GM18519 (cell line): Measurements from ENCODE around the gene WDR4.
"Not testable (repeated sequence)": the region's sequence is repeated elsewhere in the genome, so short reads cannot be mapped to it uniquely, and the experiment has no call there.

Experiments used
- ATAC-seq: cut with Tn5 transposase; IDR thresholded peaks from one replicate; pipeline ENCODE4 v1.9.1; 2021; ENCODE audit warnings: mild to moderate bottlenecking, moderate library complexity; ENCODE audit not compliant: unreplicated experiment, low FRiP score

The WDR4 gene, protein sequence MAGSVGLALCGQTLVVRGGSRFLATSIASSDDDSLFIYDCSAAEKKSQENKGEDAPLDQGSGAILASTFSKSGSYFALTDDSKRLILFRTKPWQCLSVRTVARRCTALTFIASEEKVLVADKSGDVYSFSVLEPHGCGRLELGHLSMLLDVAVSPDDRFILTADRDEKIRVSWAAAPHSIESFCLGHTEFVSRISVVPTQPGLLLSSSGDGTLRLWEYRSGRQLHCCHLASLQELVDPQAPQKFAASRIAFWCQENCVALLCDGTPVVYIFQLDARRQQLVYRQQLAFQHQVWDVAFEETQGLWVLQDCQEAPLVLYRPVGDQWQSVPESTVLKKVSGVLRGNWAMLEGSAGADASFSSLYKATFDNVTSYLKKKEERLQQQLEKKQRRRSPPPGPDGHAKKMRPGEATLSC

DNA sequence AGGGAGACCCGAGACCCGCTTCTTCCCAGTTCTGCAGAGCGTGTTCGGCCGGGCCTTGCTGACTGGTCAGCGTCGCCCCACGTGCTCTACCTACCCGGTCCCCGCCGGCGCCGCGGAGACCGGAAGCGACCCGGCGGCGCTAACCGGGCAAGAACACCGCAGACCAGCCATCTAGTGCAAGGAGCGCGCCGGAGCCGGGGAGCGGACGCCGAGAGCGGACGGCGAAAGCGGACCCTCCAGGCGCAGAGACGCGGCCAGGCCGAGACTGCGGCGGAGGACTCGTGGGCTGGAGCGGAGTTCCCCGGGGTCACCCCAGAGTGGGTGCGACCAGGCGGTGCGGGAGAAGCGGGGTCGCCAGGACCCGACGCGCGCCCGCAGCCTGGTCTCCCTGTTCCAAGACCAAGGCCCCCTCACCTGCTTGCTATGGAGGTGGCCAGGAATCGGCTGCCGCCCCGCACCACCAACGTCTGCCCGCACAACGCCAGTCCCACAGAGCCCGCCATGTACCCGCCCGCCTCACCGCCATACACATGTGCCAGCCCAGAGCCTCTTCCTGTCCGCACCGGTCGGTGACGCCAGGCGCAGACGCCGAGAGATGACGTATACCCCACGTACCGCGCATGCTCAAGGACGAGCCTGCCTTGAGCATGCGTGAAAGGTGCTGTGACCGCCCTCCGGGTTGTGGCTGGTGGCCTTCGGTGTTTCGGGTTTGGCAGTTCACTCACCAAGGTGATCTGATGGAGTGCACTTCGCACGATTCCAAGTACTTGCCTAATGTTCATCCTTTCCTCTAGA lies at the start of gene WDR4:
WDR4 (minus strand) TSS at position 547 of the 795 bp plus-strand sequence; CDS start at position 503, 44 bp downstream.
- peak; percentile 79 for ATAC-seq

DNA sequence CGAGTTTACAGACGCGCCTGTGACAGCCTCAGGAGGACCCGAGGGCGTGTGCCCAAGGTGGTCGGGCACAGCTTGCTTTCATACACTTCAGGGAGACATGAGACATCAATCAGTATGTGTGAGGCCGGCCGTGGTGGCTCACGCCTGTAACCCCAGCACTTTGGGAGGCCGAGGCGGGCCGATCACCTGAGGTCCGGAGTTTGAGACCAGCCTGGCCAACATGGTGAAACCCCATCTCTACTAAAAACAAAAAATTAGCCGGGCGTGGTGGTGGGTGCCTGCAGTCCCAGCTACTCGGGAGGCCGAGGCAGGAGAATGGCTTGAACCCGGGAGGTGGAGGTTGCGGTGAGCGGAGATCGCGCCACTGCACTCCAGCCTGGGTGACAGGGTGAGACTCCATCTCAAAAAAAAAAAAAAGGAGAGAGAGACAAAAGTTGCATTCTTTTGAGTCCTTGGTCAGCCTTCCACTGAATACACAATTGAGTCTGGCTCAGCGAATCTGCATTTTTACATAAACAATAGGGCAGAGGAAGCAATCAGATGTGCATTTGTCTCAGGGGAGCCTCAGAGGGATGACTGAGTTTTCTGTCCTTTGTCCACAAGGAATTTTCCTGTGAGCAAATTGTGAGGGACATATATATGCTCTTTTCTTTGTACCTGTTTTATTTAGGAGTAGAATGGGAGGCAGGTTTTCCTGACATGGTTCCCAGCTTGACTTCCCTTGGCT lies 48.3 kb upstream of the WDR4 start:
- ATAC-seq = not testable (repeated sequence)

DNA sequence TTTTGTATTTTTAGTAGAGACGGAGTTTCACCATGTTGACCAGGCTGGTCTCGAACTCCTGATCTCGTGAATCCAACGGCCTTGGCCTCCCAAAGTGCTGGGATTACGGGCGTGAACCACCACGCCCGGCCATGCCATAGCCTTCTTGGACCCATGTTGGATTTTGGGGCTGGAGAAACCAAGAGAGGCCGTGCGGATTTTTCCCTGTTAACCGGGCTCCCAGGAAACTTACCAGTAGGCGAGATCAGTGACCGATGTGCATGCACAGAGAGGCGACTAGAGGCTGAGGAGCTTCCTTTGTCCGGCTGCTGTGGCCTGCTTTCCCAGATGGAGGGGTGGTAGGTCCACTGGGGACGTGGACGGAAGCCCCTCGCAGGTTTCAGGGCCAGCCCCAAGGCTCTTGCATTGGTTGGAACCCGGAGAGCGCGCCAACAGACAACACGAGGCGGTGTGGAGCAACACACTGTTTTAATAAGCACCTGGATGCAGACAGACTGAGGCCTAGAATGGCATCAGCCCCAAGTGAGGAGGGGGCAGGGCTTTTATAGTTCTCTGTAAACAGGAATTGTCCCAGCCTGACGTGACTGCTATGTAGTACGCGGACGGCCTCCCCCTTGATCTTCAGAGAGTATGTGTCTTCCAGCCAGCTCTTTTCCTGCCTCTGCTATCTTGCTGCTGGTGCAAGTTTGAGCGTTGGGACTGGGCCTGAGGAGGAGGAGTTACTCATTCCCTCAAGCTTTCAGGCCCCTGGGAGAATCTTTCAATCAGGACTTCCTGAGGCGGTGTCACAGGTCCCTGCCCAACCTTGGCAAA lies 46.0 kb upstream of the WDR4 start, which contains the start of gene ERVH48-1:
ERVH48-1 (minus strand) TSS at position 517 of the 813 bp plus-strand sequence. CDS start 6,624 bp downstream, outside the sequence.
- ATAC-seq = no peak

DNA sequence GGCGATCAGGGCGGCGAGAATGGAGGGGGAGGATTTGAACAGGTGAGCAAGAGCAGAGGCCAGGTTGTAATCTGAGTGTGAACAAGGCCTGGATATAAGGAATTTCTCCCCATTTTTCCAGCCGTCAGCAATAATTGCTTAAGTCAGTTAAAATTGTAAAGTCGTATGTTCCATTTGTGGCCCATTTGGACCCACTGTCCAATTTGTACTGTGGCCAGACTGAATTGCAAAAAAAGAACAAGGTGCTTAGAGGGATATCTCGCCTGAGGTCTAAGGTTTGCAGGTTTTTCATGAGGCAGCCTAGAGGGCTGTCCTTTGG lies 45.1 kb upstream of the WDR4 start:
- no peak for ATAC-seq

DNA sequence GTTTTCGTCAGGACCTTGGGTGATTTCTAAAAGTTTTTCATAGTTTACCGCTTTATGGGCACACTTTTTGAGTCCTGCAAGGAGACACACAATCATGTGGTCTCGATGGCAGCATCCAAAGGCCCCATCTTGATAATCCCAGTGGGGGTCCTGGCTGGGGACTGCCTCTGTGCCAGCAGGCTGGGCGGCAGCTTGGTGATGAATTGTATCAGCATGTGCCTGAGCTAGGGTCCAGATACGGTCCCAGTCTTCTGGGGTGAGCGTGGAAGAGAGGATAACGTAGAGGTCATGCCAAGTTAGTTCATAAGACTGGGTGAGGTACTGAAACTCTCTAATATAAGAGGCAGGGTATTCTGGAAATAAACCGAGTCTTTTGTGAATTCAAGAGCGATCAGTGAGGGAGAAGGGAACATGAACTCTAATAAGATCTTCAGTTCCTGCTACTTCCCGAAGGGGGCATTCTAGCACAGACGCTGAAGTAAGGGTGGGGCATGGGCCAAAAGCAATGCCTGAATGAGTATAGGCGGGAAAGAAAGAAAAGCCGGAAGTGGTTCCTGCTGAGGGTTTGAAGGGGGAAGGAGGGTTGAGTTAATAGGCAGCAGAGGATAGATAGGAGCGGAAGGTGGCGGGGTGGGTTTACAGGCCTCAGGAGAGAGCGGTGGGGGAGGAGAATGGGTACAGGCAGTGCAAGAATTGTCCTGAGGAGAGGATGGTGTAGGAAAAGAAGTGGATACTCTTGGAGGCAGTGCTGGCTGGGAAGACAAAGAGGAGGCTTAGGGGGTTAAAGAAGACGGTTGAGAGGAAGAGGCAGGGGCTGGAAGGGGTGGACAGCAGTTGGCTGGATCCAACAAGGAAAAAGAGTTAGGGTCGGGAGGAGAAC lies 44.5 kb upstream of the WDR4 start:
- ATAC-seq = no peak

- ATAC-seq = no peak
Observed at GRCh38 chr21:42922918-42923317, 43.6 kb upstream of the WDR4 start.

DNA sequence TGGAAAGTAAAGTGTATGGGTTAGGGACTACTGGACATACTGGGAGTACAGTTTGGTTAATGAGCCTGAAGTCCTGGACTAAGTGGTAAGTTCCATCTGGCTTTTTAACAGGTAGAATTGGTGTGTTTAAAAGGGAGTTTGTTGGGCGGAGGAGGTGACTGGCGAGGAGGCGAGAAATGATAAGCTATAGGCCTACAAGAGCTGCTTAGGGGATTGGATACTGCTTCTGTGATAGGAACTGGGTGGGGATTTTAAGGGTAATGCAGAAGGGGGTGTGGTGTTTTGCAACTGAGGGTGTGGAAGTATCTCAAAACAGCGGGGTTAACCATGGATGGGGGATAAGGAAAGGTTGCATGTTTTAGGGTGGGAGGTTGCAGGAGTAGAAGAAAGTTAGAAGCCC lies 42.6 kb upstream of the WDR4 start:
- ATAC-seq = no peak

GRCh38 chr21:42918291-42918690 lies 39.0 kb upstream of the WDR4 start:
- ATAC-seq = no peak

GRCh38 chr21:42913476-42913875 lies 34.1 kb upstream of the WDR4 start:
- ATAC-seq = no peak

DNA sequence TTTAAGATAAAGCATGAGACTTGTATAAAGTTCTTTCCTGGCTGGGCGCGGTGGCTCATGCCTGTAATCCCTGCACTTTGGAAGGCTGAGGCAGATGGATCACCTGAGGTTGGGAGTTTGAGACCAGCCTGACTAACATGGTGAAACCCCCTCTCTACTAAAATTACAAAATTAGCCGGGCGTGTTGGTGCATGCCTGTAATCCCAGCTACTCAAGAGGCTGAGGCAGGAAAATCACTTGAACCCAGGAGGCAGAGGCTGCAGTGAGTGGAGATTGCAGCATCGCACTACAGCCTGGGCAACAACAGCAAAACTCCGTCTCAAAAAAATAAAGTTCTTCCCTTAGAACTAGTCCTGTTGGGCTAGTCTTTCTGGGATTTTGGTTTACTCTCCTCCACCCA lies 32.6 kb upstream of the WDR4 start:
- not testable (repeated sequence) for ATAC-seq

DNA sequence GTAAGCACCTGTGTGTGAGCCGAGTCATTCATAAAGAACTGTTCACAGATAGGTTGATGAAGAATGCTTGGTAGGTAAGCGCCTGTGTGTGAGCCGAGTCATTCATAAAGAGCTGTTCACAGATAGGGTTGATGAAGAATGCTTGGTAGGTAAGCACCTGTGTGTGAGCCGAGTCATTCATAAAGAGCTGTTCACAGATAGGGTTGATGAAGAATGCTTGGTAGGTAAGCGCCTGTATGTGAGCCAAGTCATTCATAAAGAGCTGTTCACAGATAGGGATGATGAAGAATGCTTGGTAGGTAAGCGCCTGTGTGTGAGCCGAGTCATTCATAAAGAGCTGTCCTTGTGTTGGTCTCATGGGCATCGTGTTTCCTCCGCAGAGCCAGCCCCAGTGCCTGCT lies 29.1 kb upstream of the WDR4 start:
- ATAC-seq = not testable (repeated sequence)

DNA sequence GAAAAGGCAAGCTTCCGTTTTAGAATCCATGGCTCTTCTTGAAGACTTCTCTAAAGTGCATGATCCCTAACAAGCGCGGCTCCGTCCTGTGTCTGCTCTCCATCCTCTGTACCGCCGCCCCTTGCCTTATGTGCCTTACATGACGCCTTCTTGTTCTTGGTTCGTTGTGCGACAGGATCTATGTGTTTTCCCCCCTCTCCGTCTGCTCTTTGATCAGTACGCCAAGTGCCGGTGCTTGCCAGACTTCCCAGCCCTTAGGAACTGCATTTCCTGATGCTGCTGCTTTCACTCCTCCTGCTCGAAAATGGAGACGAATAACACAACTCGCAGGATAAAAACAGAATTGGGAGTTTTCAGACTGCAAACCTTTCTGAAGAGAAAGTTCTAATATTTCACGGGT lies 26.9 kb upstream of the WDR4 start:
- ATAC-seq = no peak

DNA sequence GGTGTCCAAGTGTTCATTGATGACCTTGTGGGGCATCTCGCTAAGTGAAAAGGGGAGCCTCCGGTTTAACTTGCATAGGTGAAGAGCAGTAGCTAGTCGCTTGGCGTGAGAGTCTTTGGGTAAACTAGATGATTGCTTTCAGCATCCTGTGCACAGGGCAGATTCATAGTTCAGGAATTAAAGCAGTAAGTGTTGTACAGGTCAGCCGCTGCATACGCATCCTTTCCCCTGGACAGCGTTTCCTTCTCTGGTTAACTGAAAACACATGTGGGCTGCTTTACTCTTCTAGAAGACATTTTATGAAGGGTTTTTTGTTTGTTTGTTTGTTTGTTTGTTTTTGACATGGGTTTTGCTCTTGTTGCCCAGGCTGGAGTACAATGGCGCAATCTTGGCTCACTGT lies 25.9 kb upstream of the WDR4 start:
- no peak for ATAC-seq

GRCh38 chr21:42903817-42904216 lies 24.5 kb upstream of the WDR4 start:
- no peak for ATAC-seq

- ATAC-seq = no peak
Observed at GRCh38 chr21:42900446-42900845, 21.1 kb upstream of the WDR4 start.

- ATAC-seq = peak; percentile 81
Observed at GRCh38 chr21:42892931-42893755, 13.8 kb upstream of the WDR4 start, which contains the start of gene NDUFV3. Gene NDUFV3 (plus strand): TSS chr21:42893309. CDS start chr21:42893334, 25 bp downstream.

- ATAC-seq = no peak
Observed at GRCh38 chr21:42892582-42892930, 13.2 kb upstream of the WDR4 start.

GRCh38 chr21:42887326-42887725 lies 8.0 kb upstream of the WDR4 start:
- ATAC-seq = no peak
